HG03280 (cell line): ENCODE measurements around the gene SLC25A10.

Source experiments
- ATAC-seq: cut with Tn5 transposase; IDR thresholded peaks from one replicate; pipeline ENCODE4 v1.9.1; 2021; ENCODE audit warnings: mild to moderate bottlenecking, moderate library complexity; ENCODE audit not compliant: unreplicated experiment

The SLC25A10 gene

GRCh38 chr17:81686614-81687013, 25.5 kb upstream of the SLC25A10 start:
- no peak for ATAC-seq

GRCh38 chr17:81687770-81688541, 24.1 kb upstream of the SLC25A10 start:
- ATAC-seq = no peak

- ATAC-seq = no peak
Measured at GRCh38 chr17:81688616-81689015, 23.5 kb upstream of the SLC25A10 start.

GRCh38 chr17:81690066-81690465, 22.0 kb upstream of the SLC25A10 start:
- no peak for ATAC-seq

- ATAC-seq = no peak
Measured at GRCh38 chr17:81690549-81690948, 21.5 kb upstream of the SLC25A10 start.

- no peak for ATAC-seq
Measured at GRCh38 chr17:81691196-81691595, 20.9 kb upstream of the SLC25A10 start.

GRCh38 chr17:81691608-81692007, 20.5 kb upstream of the SLC25A10 start:
- no peak for ATAC-seq

- ATAC-seq = no peak
Measured at GRCh38 chr17:81693509-81694210, 18.4 kb upstream of the SLC25A10 start.

- ATAC-seq = no peak
Measured at GRCh38 chr17:81694810-81695209, 17.3 kb upstream of the SLC25A10 start.

GRCh38 chr17:81695211-81695610, 16.9 kb upstream of the SLC25A10 start:
- no peak for ATAC-seq

- ATAC-seq = no peak
Measured at GRCh38 chr17:81695801-81696200, 16.3 kb upstream of the SLC25A10 start.

- no peak for ATAC-seq
Measured at GRCh38 chr17:81696218-81696941, 15.7 kb upstream of the SLC25A10 start.

- no peak for ATAC-seq
Measured at GRCh38 chr17:81697261-81698044, 14.6 kb upstream of the SLC25A10 start.

- no peak for ATAC-seq
Measured at GRCh38 chr17:81700353-81701287, 11.5 kb upstream of the SLC25A10 start.

- no peak for ATAC-seq
Measured at GRCh38 chr17:81701288-81702071, 10.6 kb upstream of the SLC25A10 start.

GRCh38 chr17:81702934-81703746, 8.9 kb upstream of the SLC25A10 start, which contains the start of gene MRPL12:
MRPL12 (plus strand) TSS chr17:81703367; CDS start chr17:81703502, 135 bp downstream.
- peak; percentile 87 for ATAC-seq

- ATAC-seq = no peak
Measured at GRCh38 chr17:81703747-81704654, 8.1 kb upstream of the SLC25A10 start.
